ENCODE measurements around the gene RNF224. TPM values are rescaled to one million over a fixed set of nuclear protein-coding genes. Genes with fewer than 3 reads are reported as not detected.

Gene RNF224
- total RNA-seq, 1 experiment from 2014 or later: 0.27 TPM

DNA sequence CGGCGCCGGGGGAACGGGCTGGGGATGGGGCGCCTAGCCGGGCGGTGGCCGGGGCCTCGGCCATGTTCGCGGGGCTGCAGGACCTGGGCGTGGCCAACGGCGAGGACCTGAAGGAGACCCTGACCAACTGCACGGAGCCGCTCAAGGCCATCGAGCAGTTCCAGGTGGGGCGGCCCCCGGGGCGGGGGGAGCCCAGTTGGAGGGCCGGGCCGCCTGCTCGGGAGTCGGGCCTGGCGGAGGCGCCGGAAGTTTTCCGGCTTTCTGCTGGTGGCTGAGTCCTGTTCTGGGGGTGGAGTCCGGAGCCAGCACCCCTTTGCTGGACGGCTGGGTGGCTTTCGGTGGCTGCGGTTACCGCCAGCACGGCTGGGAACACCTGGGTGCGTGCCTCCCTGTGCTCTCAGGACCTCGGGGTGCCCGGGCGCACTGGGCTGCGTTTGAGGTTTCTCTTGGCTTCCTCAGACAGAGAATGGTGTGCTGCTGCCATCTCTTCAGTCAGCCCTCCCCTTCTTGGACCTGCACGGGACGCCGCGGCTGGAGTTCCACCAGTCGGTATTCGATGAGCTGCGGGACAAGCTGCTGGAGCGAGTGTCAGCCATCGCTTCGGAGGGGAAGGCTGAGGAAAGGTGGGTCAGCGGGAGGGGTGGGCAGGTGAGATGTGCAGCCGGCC is 28.3 kb downstream of the RNF224 start:
- Histone ChIP-seq H3K27me3 (replicated peaks; ENCODE audit: control insufficient read depth, insufficient read depth, low read length) (no peaks in the 10 kb centered on the region), H3K9me3 (no peaks in the 10 kb centered on the region), H3K4me1 (peaks cover 23% of the 10 kb centered on the region), H3K36me3 (ENCODE audit: control insufficient read depth, insufficient read depth, low read length) (peaks cover 2% of the 10 kb centered on the region), H3K4me3 (ENCODE audit: low read depth, low read length) (peak overlapping the region; percentile 78)
- Mint-ChIP-seq H3K36me3 (ENCODE audit: insufficient read depth, unreplicated experiment) (peaks cover 50% of the 10 kb centered on the region), H3K9me3 (ENCODE audit: unreplicated experiment) (no peaks in the 10 kb centered on the region), H3K27me3 (ENCODE audit: insufficient read depth, unreplicated experiment) (no peaks in the 10 kb centered on the region), H3K27ac (ENCODE audit: unreplicated experiment) (no peak overlapping the region), H3K4me1 (ENCODE audit: low read depth, unreplicated experiment) (peaks cover 7% of the 10 kb centered on the region), H3K4me3 (ENCODE audit: unreplicated experiment) (peak overlapping the region; percentile 93)
- ChIA-PET POLR2A (interaction anchor here (1.0 to 4.4 kb wide), 4 partner anchors 15 to 167 kb away, joined by 3 to 39 read pairs (median 8); partner anchors contain the start of genes EXD3, NOXA1 and TUBB4B), CTCF (interaction anchor here (1.2 to 3.3 kb wide), 3 partner anchors 19 to 167 kb away, joined by 4 to 24 read pairs (median 5); partner anchors contain the start of genes EXD3 and NOXA1)
- no TSS peak for BruUV-seq (replicated peaks)
- intact Hi-C loops (cut with micrococcal nuclease; ENCODE audit: unreplicated experiment): loop anchor here (1.0 kb wide), 1 partner anchor 14 kb away; the partner anchor contains the start of gene TUBB4B
- TF ChIP-seq, protein P1, sequence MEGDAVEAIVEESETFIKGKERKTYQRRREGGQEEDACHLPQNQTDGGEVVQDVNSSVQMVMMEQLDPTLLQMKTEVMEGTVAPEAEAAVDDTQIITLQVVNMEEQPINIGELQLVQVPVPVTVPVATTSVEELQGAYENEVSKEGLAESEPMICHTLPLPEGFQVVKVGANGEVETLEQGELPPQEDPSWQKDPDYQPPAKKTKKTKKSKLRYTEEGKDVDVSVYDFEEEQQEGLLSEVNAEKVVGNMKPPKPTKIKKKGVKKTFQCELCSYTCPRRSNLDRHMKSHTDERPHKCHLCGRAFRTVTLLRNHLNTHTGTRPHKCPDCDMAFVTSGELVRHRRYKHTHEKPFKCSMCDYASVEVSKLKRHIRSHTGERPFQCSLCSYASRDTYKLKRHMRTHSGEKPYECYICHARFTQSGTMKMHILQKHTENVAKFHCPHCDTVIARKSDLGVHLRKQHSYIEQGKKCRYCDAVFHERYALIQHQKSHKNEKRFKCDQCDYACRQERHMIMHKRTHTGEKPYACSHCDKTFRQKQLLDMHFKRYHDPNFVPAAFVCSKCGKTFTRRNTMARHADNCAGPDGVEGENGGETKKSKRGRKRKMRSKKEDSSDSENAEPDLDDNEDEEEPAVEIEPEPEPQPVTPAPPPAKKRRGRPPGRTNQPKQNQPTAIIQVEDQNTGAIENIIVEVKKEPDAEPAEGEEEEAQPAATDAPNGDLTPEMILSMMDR (IDR thresholded peaks at IDR 0.05; ENCODE audit: insufficient read depth in 1 of 2, low read depth in 1 of 2, low read length in 1 of 2, severe bottlenecking in 1 of 2, unreplicated experiment in 1 of 2): no peak
- DNase-seq: peak in 1 of 2 experiments; percentile 76

DNA sequence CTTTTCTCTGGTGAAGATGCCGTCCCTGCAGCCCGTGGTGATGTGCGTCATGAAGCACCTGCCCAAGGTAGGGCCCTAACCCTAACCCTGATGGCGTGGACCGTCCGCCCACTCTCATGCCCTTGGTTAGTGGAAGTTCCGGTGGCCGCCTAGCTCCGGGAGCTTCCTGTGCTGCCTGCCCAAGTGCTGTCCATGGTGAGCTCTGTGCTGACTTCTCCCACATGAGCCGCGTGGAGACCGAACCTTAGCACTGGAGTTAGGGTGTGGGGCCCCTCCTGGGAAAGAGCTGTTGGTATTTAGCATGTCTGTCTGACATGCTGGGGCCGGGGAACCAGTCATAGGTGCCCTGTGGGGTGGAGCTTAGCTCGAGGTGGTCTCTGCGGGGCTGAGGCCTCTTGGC is 29.1 kb downstream of the RNF224 start:
- intact Hi-C loops (cut with micrococcal nuclease; ENCODE audit: unreplicated experiment): no loop called here
- peaks cover 7% of the 10 kb centered on the region for H3K4me1 Mint-ChIP-seq (ENCODE audit: low read depth, unreplicated experiment)
- TF ChIP-seq, protein P1 (IDR thresholded peaks at IDR 0.05; ENCODE audit: insufficient read depth in 1 of 2, low read depth in 1 of 2, low read length in 1 of 2, severe bottlenecking in 1 of 2, unreplicated experiment in 1 of 2): no peak
- H3K9me3 Mint-ChIP-seq (ENCODE audit: unreplicated experiment): no peaks in the 10 kb centered on the region
- peaks cover 50% of the 10 kb centered on the region for H3K36me3 Mint-ChIP-seq (ENCODE audit: insufficient read depth, unreplicated experiment)
- no peaks in the 10 kb centered on the region for H3K27me3 Mint-ChIP-seq (ENCODE audit: insufficient read depth, unreplicated experiment)
- no peak for DNase-seq
- no peaks in the 10 kb centered on the region for H3K9me3 ChIP-seq
- no TSS peak for BruUV-seq (replicated peaks)
- POLR2A ChIA-PET: interaction anchor here (4.4 kb wide), 1 partner anchor 16 kb away, joined by 39 read pairs; the partner anchor contains the start of gene TUBB4B
- H3K27ac Mint-ChIP-seq (ENCODE audit: unreplicated experiment): no peak overlapping the region
- peaks cover 2% of the 10 kb centered on the region for H3K36me3 ChIP-seq (ENCODE audit: control insufficient read depth, insufficient read depth, low read length)
- CTCF ChIA-PET: interaction anchor here (1.2 kb wide), 1 partner anchor 20 kb away, joined by 4 read pairs; no protein-coding TSS in a partner anchor
- no peaks in the 10 kb centered on the region for H3K27me3 ChIP-seq (replicated peaks; ENCODE audit: control insufficient read depth, insufficient read depth, low read length)
- H3K4me3 ChIP-seq (ENCODE audit: low read depth, low read length): peak overlapping the region; percentile 78
- peaks cover 23% of the 10 kb centered on the region for H3K4me1 ChIP-seq
- peak overlapping the region; percentile 93 for H3K4me3 Mint-ChIP-seq (ENCODE audit: unreplicated experiment)

DNA sequence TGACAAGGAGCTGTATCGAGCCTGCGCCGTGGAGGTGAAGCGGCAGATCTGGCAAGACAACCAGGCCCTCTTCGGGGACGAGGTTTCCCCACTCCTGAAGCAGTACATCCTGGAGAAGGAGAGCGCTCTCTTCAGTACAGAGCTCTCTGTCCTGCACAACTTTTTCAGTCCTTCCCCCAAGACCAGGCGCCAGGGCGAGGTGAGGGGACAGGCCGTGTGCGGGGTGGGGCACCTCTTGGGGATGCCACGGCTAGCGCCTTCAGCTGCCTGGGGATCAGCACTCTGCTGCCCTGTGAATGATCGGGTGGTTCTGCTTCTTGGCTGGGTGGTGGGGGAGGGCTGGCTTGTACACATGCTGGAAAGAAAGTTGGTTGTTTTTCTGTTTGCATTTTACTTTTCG is 29.6 kb downstream of the RNF224 start:
- Mint-ChIP-seq H3K9me3 (ENCODE audit: unreplicated experiment) (no peaks in the 10 kb centered on the region), H3K27ac (ENCODE audit: unreplicated experiment) (no peak overlapping the region), H3K36me3 (ENCODE audit: insufficient read depth, unreplicated experiment) (peaks cover 55% of the 10 kb centered on the region), H3K4me1 (ENCODE audit: low read depth, unreplicated experiment) (peaks cover 7% of the 10 kb centered on the region), H3K4me3 (ENCODE audit: unreplicated experiment) (no peak overlapping the region), H3K27me3 (ENCODE audit: insufficient read depth, unreplicated experiment) (no peaks in the 10 kb centered on the region)
- intact Hi-C loops (cut with micrococcal nuclease; ENCODE audit: unreplicated experiment): no loop called here
- Histone ChIP-seq H3K27me3 (replicated peaks; ENCODE audit: control insufficient read depth, insufficient read depth, low read length) (no peaks in the 10 kb centered on the region), H3K4me3 (ENCODE audit: low read depth, low read length) (0 out of 2 replicates have a peak overlapping the region, but pooled peaks have one; percentile 1), H3K36me3 (ENCODE audit: control insufficient read depth, insufficient read depth, low read length) (peaks cover 2% of the 10 kb centered on the region), H3K9me3 (no peaks in the 10 kb centered on the region), H3K4me1 (peaks cover 23% of the 10 kb centered on the region)
- no peak for DNase-seq
- CTCF ChIA-PET: interaction anchor here (1.2 kb wide), 1 partner anchor 20 kb away, joined by 4 read pairs; no protein-coding TSS in a partner anchor
- TSS peak; percentile 29 for BruUV-seq (replicated peaks)
- POLR2A ChIA-PET: interaction anchor here (4.4 kb wide), 1 partner anchor 16 kb away, joined by 39 read pairs; the partner anchor contains the start of gene TUBB4B
- TF ChIP-seq, protein P1 (IDR thresholded peaks at IDR 0.05; ENCODE audit: insufficient read depth in 1 of 2, low read depth in 1 of 2, low read length in 1 of 2, severe bottlenecking in 1 of 2, unreplicated experiment in 1 of 2): no peak

Measured in Caco-2 (cell line).